ENCODE measurements around the gene SYAP1.
"Not testable (repeated sequence)": the region's sequence is repeated elsewhere in the genome, so short reads cannot be mapped to it uniquely, and the experiment has no call there.

SYAP1 gene, protein sequence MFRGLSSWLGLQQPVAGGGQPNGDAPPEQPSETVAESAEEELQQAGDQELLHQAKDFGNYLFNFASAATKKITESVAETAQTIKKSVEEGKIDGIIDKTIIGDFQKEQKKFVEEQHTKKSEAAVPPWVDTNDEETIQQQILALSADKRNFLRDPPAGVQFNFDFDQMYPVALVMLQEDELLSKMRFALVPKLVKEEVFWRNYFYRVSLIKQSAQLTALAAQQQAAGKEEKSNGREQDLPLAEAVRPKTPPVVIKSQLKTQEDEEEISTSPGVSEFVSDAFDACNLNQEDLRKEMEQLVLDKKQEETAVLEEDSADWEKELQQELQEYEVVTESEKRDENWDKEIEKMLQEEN

DNA sequence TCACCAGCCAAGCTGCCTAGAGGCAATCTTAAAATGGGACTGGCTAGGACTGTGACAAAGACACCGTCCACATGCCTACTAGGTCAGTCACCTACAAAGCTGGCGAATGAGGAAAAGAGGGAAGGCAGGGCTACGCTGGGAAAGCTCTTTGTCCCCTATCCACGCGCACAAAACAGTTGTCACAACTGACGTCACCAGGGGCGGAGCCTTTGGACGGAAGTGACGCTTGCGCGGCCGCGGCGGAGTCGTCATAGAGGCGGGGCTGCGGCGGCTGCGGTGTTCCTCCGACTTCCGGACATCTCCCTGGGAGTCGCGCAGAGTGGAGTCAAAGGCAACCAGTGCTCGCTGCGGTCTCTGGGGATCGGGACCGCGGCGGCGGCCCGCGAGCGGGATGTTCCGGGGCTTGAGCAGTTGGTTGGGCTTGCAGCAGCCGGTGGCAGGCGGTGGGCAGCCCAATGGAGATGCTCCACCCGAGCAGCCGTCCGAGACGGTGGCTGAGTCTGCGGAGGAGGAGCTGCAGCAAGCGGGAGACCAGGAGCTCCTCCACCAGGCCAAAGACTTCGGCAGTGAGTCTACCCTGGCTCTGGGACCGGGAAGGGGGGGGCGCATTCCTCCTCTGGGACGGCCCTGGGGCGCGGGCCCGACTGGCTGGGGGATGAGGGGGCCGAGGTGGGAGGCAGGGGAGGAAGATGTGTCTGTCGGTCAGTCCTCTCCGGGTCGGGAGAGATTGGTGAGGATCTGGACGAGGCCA is at the start of gene SYAP1:
Gene SYAP1, plus strand, starts transcription at position 279 of the 751 bp plus-strand sequence. Its CDS starts 113 bp downstream, at position 392.
- DNase-seq = peak; percentile 58 to 67

DNA sequence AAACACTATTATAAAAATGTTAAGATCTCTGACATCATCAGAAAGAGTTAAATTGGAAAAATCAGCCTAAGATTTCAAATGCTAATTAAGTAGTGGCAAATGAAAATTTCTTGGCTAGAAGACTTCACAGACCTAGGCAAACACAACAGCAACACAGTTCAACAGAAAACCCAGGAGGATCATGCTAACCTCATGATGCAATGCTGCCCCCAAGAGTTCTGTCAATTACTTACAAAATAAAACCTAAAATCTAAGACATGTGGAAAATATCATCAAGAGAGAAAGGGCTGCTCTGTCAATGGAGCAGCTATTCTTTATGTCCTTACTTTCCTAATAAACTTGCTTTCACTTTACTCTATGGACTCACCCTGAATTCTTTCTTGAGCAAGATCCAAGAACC is 48.4 kb upstream of the SYAP1 start:
- DNase-seq = no peak

DNA sequence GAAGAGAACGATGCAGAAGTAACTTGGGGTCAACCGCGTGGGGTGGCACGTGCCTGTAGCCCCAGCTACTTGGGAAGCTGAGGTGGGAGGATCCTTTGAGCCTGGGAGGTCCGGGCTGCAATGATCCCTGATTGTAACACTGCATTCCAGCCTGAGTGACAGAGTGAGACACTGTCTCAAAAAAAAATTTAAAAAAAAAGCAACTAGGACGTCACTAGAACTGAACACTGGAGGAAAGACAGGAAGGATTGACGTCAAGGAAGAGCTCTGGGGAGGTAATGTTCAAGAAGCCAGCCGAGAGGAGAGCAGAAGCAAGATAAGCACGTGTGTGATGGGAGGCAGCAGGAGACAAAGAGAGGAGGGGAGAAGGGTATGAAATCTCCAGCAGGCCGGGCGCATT is 40.7 kb upstream of the SYAP1 start:
- no peak for DNase-seq

DNA sequence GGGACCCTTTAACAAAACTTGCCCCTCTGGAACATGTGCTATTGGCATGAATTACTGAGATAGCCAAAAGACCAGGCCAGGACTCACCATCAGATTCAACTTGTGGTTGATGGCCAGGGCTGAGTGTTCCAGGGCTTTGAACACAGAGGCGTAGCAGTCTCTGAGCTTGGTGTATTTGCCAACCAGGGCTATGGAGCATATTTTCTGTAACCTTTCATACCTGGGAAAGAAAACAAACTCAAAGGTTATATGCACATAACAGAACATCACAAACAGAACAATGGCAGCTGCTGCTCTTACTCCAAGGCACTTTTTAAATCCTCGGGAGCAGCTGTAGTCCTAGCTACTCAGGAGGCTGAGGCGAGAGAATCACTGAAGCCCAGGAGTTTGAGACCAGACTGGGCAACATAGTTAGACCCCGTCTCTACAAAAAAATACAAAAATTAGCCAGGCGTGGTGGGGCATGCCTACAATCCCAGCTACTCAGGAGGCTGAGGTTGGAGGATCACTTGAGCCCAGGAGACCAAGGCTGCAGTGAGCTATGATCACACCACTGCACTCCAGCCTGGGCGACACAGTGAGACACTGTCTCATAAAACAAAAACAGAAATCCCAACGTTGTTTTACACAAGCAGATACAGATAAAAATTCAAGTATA is 36.3 kb upstream of the SYAP1 start:
- DNase-seq = no peak

DNA sequence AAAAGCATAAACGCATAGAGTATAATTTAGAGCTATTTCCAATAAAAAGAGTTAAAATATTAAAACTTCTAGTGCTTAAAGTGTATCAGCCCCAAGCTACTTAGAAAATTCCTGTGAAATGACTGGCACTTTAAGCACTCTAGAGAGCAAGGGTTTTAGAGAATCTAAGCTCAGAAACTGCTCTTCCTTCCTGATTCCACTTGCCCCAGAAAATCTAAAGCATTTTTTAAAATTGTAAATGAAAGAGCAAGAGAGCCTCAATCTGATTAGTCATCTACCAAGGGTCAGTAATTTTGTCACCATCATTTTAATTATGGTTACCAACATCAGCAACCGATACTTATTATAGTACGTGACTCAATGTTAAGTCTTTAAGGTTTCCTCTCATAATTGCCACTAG is 31.9 kb upstream of the SYAP1 start:
- DNase-seq = no peak

DNA sequence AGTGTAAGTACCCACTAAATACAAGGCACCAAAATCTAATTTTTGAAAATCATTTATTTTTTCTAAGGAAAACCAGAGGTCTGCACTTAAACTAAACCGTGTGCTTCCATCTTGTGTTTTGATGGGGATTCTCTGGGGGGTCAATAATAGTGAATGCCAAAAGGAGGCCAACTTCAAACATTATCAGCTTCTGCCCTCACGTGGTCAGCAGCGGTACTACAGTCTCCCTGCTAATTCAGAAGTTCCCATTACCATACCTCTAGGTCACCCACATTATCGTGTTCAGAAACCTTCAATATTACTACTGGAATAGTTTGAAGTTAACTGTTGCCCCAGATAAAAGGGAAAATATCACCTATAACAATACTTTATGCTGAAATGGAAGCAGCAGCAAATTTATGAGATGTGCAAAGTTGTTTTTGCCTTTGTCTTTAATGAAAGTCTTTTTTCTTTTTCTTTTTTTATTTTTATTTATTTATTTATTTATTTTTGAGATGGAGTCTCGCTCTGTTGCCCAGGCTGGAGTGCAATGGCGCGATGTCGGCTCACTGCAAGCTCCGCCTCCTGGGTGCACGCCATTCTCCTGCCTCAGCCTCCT is 24.2 kb upstream of the SYAP1 start:
- peak; percentile 1 to 15 for DNase-seq

DNA sequence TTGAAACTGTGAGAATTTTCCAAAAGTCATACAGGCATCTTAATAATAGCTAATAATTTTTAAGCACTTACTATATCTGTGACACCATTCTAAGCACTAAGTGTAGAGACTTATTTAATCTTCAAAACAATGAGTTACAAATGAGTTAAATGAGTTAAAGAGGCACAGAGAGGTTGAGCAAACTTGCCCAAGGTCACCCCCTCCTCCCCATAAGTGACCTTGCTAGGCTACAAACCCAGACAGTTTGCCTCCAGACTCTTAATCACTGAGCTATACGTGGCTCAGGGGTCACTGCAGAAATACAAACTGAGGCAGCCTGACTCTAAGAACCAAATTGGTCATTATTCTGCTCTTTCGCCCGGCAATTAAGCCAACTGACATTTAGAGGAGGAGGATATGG is 22.5 kb upstream of the SYAP1 start:
- no peak for DNase-seq

DNA sequence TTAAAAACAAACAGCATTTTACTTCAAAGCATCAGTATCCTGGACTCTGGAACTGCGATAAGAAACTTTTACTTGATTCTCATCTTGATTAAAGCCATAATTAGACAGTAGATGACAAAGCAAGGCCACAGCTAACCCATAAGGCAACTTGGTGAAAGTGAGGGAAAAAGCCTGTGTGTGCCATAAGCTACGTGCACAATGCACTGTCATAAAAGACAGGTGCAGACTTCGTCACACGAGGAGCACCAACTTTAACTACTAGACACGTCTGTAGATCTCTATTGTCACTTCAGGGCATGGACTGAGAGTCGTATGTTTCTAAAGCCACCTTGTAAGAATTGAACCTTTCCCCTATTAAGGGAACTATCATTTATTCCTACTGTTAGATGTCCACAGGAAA is 20.0 kb upstream of the SYAP1 start:
- DNase-seq = no peak

DNA sequence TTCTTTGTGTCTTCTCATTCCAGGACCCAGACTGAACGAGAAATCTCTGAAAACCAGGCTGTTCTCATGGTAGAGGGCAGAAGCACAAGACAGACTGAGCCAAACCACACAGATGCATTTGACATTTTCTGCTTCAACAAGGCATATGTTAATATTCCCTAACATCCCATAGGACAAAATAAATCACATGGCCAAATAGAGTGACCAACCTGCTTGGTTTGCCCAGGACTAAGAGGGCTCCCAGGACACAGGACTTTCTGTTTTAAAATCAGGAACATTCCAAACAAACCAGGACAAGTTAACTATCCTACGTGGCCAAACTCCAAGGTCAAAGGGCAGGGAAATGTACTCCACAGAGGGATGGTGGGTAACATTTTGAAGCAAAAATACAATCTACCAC is 18.7 kb upstream of the SYAP1 start:
- no peak for DNase-seq

DNA sequence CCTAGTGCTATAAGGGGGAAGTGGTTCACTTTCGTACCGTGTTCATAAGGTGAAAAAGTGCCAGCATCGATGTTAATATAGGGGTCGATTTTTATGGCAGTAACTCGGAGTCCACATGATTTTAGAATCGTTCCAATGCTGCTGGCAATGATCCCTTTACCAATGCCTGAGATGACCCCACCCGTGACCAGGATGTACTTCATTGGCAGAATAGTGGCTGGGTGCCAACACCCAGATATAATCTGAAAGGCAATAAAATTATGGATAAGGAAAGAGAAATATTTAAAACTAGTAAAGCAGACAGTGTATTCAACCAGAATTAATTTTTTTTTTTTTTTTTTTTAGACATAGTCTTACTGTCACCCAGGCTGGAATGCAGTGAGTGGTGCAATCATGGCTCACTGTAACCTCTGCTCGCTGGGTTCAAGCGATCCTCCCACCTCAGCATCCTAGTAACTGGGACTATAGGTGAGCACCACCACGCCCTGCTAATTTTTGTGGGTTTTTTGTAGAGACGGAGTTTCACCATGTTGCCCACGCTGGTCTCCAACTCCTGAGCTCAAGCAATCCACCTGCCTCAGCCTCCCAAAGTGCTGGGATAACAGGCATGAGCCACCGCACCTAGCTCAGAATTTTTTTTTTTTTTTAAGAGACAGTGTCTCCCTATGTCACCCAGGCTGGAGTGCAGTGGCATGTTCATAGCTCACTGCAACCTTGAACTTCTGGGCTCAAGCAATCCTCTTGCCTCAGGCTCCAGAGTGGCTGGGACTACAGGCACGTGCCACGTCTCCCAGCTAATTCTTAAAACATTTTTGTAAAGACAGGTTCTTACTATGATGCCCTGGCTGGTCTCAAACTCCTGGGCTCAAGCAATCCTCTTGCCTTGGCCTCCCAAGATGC is 16.5 kb upstream of the SYAP1 start:
- DNase-seq = no peak

DNA sequence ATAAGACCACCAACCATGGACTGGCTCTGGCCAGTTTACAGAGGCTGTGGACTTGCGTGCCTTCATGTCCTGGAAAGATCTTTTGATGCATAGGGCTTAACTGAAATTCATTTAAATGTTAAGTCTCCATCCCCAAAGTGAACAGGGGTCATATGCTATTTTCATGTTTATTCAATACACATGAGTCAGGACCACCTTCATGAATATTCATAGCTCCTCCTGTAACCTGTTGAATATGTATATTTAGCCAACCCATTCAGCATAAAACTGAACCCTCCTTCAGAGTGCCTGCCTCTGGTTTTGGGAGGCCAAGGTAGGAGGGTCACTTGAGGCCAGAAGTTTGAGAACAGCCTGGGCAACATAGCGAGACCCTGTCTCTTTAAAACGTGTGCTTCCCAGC is 14.0 kb upstream of the SYAP1 start:
- no peak for DNase-seq

DNA sequence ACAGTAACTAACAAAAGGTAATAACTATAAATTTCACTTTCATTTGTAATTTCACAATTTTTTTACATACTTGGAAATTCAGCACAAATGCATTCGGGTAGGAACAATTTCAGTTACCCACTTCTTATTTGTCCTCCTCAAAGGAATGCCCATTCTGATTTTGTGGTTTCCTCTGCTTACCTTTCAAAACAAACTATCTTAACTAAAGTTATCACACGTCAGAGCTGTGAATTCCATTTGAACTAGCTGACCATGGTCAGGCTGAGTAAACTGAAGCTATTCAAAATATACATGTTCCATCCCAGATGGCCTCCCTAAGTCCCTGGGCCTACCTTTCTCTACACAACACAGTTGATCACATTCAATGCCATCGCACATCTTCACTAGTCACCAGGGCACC is 11.4 kb upstream of the SYAP1 start:
- DNase-seq = no peak

DNA sequence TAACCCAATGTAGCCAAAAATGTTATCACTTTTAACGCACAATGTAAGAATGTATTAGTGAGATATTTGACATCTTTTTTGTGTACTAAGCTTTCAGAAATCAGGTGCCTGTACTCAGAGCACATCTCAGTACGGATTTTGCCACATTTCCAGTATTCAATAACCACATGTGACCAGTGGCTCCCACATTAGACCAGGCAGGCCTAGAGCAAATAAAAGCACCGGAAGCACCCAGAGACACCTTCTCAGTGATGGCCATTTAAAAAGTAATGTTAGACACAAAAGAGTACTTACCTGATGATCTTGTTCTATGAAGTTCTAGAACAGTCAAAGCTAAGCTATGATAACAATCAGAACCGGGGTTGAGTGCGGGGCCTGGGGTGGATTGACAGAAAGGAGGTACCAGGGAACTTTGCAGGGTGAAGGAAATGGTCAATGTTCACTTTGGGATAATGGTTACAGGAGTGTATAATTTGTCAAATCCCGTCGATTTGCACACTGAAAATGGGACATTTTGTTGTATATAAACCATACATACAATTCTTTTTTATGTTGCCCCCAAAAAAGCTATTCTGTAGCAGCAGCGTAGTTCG is 8.1 kb upstream of the SYAP1 start:
- DNase-seq = no peak

DNA sequence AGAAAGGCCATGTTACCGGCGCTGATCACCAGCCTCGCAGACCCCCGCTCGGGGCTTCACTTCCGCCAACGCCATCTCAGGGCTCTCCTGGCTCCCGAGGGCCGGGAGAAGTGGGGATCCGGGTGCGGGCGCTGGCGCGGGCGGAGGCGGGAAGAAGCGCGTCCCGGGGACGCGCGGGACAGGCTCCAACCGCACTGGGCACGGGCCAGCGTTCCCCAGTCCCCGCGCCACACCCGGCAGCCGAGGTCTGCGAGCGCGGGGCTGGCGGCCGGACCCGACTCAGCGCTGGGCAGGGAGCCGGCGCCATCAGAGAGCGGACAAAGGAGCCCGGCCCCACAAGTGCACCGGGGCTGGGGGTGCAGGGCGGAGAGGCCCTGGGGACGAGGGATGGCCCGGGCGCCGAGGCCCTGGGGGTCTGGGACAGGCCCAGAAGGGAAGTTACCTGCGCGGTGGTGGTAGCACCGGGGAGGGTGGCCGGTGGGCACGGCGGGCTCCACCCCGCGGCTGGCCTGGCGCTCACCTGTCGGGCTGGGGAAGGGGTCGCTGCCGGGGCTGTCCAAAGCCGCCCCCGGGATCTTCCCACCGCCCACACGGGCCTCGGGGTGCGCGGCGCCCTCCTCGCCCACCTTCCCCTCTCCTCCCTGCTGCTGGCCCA is 7.4 kb upstream of the SYAP1 start:
- no peak for DNase-seq

DNA sequence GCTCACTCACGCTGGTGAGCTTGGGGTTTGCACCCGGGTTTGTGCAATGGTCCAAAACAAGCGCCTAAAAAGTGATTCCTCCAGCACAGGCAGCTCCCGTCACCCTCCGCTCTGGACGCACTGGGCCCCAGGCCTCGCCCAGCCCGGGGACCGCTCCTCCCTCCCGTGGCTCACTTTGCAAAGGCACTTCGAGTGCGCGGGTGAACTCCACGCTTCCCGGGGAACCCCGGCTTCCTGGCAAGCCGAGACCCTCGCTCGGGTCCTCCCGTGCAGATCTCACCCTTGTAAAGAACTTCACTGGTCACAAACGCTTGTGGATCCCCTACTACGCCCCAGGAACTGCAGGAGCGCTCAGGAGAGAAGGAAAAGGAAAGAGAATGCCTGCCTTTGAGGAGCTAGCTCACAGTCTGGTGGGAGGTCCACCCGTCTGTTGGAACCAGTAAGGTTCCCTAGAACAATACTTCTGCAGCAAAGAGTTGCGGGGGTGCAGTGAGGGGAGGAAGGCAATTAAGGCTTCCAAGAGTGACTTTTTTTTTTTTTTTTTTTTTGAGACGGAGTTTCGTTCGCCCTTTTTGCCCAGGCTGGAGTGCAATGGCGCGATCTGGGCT is 6.8 kb upstream of the SYAP1 start, which contains the start of gene CTPS2:
Gene CTPS2, minus strand, starts transcription at position 122 of the 608 bp plus-strand sequence. CDS start 9,767 bp downstream, outside the sequence.
- DNase-seq = peak; percentile 11 to 34

DNA sequence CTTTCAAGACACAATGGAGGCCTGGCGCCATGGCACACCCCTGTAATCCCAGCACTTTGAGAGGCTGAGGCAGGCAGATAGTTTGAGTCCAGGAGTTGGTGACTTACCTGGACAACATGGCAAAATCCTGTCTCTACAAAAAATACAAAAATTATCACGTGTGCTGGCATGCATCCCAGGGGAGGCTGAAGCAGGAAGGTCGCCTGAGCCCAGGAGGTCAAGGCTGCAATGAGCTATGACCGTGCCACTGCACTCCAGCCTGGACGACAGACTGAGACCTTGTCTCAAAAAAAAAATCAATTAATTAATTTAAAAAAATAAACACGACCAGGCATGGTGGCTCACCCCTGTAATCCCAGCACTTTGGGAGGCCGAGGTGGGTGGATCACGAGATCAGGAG is 4.9 kb upstream of the SYAP1 start:
- no peak for DNase-seq

DNA sequence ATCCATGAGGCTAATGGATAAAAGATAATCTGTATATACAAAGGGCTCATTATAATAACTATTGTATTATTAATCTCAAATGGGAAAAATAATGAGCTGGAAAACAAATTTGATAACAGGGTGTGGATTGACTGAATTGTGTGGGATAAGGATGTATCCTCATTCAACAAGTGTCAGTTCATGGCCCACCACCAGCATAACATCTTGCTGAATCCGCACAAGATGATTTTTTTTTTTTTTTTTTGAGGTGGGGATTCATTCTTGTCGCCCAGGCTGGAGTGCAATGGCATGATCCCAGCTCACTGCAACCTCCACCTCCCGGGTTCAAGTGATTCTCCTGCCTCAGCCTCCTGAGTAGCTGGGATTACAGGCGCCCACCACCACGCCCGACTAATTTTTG is 3.8 kb upstream of the SYAP1 start:
- DNase-seq = not testable (repeated sequence)

DNA sequence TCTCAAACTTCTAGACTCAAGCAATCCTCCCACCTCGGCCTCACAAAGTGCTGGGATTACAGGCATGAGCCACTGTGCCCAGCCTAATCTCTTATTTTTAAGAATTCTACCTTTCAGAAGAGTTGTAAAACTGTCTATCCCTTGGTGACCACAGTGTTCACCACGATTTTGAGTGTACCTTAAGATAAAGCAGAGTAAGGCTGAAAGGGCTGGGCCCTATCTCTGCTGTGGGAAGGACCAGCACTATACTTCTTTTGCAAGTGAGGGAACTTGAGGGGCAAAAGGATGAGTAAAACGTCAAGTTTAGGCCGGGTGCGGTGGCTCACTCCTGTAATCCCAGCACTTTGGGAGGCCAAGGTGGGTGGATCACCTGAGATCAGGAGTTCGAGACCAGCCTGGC is 3.0 kb upstream of the SYAP1 start:
- DNase-seq = not testable (repeated sequence)

DNA sequence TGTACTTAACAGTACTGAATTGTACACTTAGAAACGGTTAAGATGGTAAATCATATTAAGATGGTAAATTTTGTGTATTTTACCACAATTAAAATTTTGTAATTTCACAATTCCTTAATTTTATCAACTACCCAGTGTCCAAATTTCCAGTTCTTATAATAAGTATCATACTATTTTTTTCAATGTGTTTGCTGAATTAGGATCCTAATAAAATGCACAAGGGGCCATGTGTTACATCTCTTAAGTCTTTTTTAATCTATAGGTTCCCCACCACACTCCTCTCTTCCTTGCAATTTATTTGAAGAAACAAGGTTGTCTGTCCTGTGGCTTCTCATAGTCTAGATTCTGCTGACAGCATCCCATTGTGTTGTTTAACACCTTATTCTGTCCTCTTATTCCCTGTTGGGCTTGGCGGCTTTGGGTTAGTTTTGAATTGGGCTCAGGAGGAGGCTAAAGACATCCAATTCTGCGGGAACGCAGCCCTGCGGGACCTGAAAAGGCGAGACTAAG is 533 bp upstream of the SYAP1 start:
- no peak for DNase-seq

DNA sequence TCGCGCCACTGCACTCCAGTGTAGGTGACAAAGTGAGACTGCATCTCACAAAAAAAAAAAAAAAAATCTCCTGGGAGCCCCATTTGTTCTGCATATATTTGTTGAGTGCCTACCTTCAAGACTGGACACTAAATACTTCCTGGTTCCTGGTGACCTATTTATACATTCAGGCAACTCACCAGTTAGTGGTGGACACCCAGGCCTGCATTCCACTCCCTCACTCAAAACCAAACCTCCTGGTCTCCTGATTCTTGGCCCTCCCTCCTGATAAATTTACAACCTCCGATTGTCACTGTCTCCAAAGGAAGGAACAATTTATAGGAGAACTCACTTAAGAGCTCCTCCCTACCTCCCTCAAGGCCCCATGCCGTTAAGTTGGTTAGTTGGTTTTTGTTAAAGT is 3.1 kb downstream of the SYAP1 start:
- DNase-seq = no peak

DNA sequence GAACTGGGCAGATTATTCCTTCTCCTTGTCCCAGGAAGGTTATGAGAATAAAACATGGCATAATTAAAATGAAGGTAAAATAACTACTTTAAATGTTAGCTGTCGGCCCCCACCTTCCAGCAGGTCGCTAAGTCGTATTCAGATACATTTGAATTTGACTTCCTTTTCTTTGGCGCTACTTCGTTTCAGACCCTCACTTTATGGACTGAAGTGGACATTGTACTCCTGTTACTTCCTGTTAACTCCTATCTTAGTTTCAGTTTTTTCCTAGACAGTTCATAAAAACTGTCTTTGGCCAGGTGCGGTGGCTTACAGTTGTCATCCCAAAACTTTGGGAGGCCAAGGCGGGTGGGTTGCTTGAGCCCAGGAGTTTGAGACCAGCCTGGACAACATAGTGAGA is 5.7 kb downstream of the SYAP1 start:
- no peak for DNase-seq

Data from bone marrow (tissue), 2 donors.